ENCODE results near the gene TNS2.
A peak's percentile ranks its signal among the peaks of the same experiment; 100 is the strongest.

TNS2 gene

GRCh38 chr12:53069621-53070410 is 20.0 kb downstream of the TNS2 start:
- DNase-seq (ENCODE audit: extremely low read depth, low read depth): no peak
- TF ChIP-seq CTCF (IDR thresholded peaks at IDR 0.05; ENCODE audit: low read depth, low read length): no peak

GRCh38 chr12:53070877-53071492 is 21.1 kb downstream of the TNS2 start:
- TF ChIP-seq CTCF (IDR thresholded peaks at IDR 0.05; ENCODE audit: low read depth, low read length): no peak
- no peak for DNase-seq (ENCODE audit: extremely low read depth, low read depth)

- peak; percentile 36 for TF ChIP-seq CTCF (IDR thresholded peaks at IDR 0.05; ENCODE audit: low read depth, low read length)
Measured at GRCh38 chr12:53071591-53072551, 22.0 kb downstream of the TNS2 start.

GRCh38 chr12:53073881-53074280 is 24.0 kb downstream of the TNS2 start:
- DNase-seq (ENCODE audit: extremely low read depth, low read depth): no peak
- no peak for TF ChIP-seq CTCF (IDR thresholded peaks at IDR 0.05; ENCODE audit: low read depth, low read length)

More at GRCh38 chr12:53071591-53072551, 22.0 kb downstream of the TNS2 start:
- DNase-seq (ENCODE audit: extremely low read depth, low read depth): no peak

- TF ChIP-seq CTCF (IDR thresholded peaks at IDR 0.05; ENCODE audit: low read depth, low read length): no peak
- no peak for DNase-seq (ENCODE audit: extremely low read depth, low read depth)
Measured at GRCh38 chr12:53074283-53074998, 24.6 kb downstream of the TNS2 start.

GRCh38 chr12:53074999-53075370 is 25.1 kb downstream of the TNS2 start:
- DNase-seq (ENCODE audit: extremely low read depth, low read depth): no peak
- no peak for TF ChIP-seq CTCF (IDR thresholded peaks at IDR 0.05; ENCODE audit: low read depth, low read length)
